ENCODE results near the gene XBP1. TPM values are rescaled to one million over a fixed set of nuclear protein-coding genes. Genes with fewer than 3 reads are reported as not detected.
A peak's percentile ranks its signal among the peaks of the same experiment; 100 is the strongest.
"Not testable (repeated sequence)": the region's sequence is repeated elsewhere in the genome, so short reads cannot be mapped to it uniquely, and the experiment has no call there.

XBP1 gene
- total and polyA plus RNA-seq, 2 of the 13 experiments (the other 11 are each of a cell fraction or from before 2014, with no cell fraction given), result 416 to 427 TPM

- no peak for TF ChIP-seq BATF2 (CRISPR knock-in tag; IDR thresholded peaks at IDR 0.05)
- peak; percentile 63; the same call in 1 of the 2 replicates for TF ChIP-seq KDM1A (CRISPR knock-in tag; IDR thresholded peaks at IDR 0.05)
- no peak for TF ChIP-seq ZFP36L2 (CRISPR knock-in tag; IDR thresholded peaks at IDR 0.05)
- TF ChIP-seq CHD4 (IDR thresholded peaks at IDR 0.05; ENCODE audit: borderline replicate concordance, low read length), result 0 out of 2 replicates have a peak, but pooled peaks have one; percentile 22
- 0 out of 2 replicates have a peak, but pooled peaks have one; percentile 62 for TF ChIP-seq RFXANK (CRISPR knock-in tag; IDR thresholded peaks at IDR 0.05)
- TF ChIP-seq CBX2 (IDR thresholded peaks at IDR 0.05; ENCODE audit: low read depth, low read length), result no peak
- TF ChIP-seq CBX2 (CRISPR knock-in tag; IDR thresholded peaks at IDR 0.05; ENCODE audit: low read depth), result no peak
- TF ChIP-seq ZEB1 (IDR thresholded peaks at IDR 0.05; ENCODE audit: insufficient replicate concordance, low read depth), result peak; percentile 49
- no peak for TF ChIP-seq ZNF563 (CRISPR knock-in tag; IDR thresholded peaks at IDR 0.05)
- peak; percentile 55 for TF ChIP-seq KAT8 (CRISPR knock-in tag; IDR thresholded peaks at IDR 0.05)
- TF ChIP-seq MYNN (CRISPR knock-in tag; IDR thresholded peaks at IDR 0.05; ENCODE audit: low read depth), result no peak
- peak; percentile 29; the same call in 1 of the 2 replicates for TF ChIP-seq FOXJ3 (CRISPR knock-in tag; IDR thresholded peaks at IDR 0.05; ENCODE audit: borderline replicate concordance)
- TF ChIP-seq ZNF567 (CRISPR knock-in tag; IDR thresholded peaks at IDR 0.05; ENCODE audit: borderline replicate concordance), result no peak
- peak; percentile 91 for TF ChIP-seq FOXA3 (CRISPR knock-in tag; IDR thresholded peaks at IDR 0.05)
- TF ChIP-seq IRF2 (CRISPR knock-in tag; IDR thresholded peaks at IDR 0.05), result peak; percentile 49; the same call in 1 of the 2 replicates
- 0 out of 2 replicates have a peak, but pooled peaks have one; percentile 26 for TF ChIP-seq MIXL1 (CRISPR knock-in tag; IDR thresholded peaks at IDR 0.05)
- no peak for TF ChIP-seq GPN1 (CRISPR knock-in tag; IDR thresholded peaks at IDR 0.05; ENCODE audit: borderline replicate concordance)
- TF ChIP-seq ZNF335 (CRISPR knock-in tag; IDR thresholded peaks at IDR 0.05), result 0 out of 2 replicates have a peak, but pooled peaks have one; percentile 31
- peak; percentile 41 for TF ChIP-seq RXRB (CRISPR knock-in tag; IDR thresholded peaks at IDR 0.05; ENCODE audit: borderline replicate concordance)
These were observed 40.4 kb downstream of the XBP1 start (continued) for GRCh38 chr22:28759861-28760560.

GRCh38 chr22:28754512-28754911, 45.9 kb downstream of the XBP1 start:
- intact Hi-C loops (cut with micrococcal nuclease; ENCODE audit: unreplicated experiment); H3K27me3 ChIP-seq (ENCODE audit: control insufficient read depth in 1 of 2, insufficient read depth in 2 of 2, low read length in 2 of 2); H3K4me2 ChIP-seq (ENCODE audit: low read depth, low read length); BruUV-seq (replicated peaks); H3K4me1 ChIP-seq (ENCODE audit: insufficient read depth, low read length); H3K27ac ChIP-seq (ENCODE audit: extremely low read length, insufficient read depth, low read length); H3K79me2 ChIP-seq (ENCODE audit: insufficient read depth, low read length); H3K9me3 ChIP-seq (ENCODE audit: low read length); CTCF ChIA-PET (ENCODE audit: low intra/inter-chr PET ratio, low total read pairs); DNase-seq (ENCODE audit: low spot score); FAIRE-seq; H4K20me1 ChIP-seq (ENCODE audit: insufficient read depth, low read length); ATAC-seq; H3K4me3 ChIP-seq (replicated peaks in 1 of 3; ENCODE audit: insufficient read depth in 1 of 3, low read depth in 2 of 3, low read length in 3 of 3); H2AFZ ChIP-seq (ENCODE audit: low read length); H3K9ac ChIP-seq (ENCODE audit: insufficient read depth, low read depth, low read length); in situ Hi-C loops (cut with HindIII; ENCODE audit: extremely low pct_ligation_motif_present, low pct_unique_long_range_greater_than_20kb): not testable (repeated sequence)
- POLR2A ChIA-PET, result interaction anchor here (0.6 kb wide), 1 partner anchor 53 kb away, joined by 3 read pairs; no protein-coding TSS in a partner anchor
- H3K36me3 ChIP-seq (replicated peaks in 1 of 2; ENCODE audit: control insufficient read depth in 1 of 2, insufficient read depth in 2 of 2, low read length in 2 of 2), result peaks cover 4 to 13% of the 10 kb centered on the region in 2 experiments; a peak in 4 of 5 replicates
- 93% methylated on average over 3 of the region's 3 CpGs for WGBS (ENCODE audit: low lambda C conversion rate)

Measured in HepG2 (cell line).